NCI-H2107 (cell line): ENCODE results near the gene GPHN.

ENCODE experiments used
- DNase-seq: peaks from one replicate; lab custom pipeline; 2025; lab: John Stamatoyannopoulos, UW

Gene GPHN

GRCh38 chr14:66959437-66960050 lies 451.6 kb downstream of the GPHN start:
- DNase-seq = no peak

GRCh38 chr14:66965831-66966230 lies 457.9 kb downstream of the GPHN start:
- no peak for DNase-seq

- DNase-seq = no peak
Measured at GRCh38 chr14:66972469-66972868, 464.5 kb downstream of the GPHN start.

GRCh38 chr14:66974397-66975025 lies 466.6 kb downstream of the GPHN start:
- DNase-seq = no peak

- no peak for DNase-seq
Measured at GRCh38 chr14:66975251-66975650, 467.3 kb downstream of the GPHN start.

GRCh38 chr14:66979101-66979974 lies 471.4 kb downstream of the GPHN start:
- no peak for DNase-seq

GRCh38 chr14:66982247-66982646 lies 474.3 kb downstream of the GPHN start:
- no peak for DNase-seq

GRCh38 chr14:66992776-66993175 lies 484.8 kb downstream of the GPHN start:
- no peak for DNase-seq

- no peak for DNase-seq
Measured at GRCh38 chr14:66993512-66993911, 485.6 kb downstream of the GPHN start.

GRCh38 chr14:66998013-66998412 lies 490.1 kb downstream of the GPHN start:
- no peak for DNase-seq

GRCh38 chr14:66999978-67000377 lies 492.0 kb downstream of the GPHN start:
- no peak for DNase-seq

GRCh38 chr14:67002994-67003753 lies 495.2 kb downstream of the GPHN start:
- no peak for DNase-seq

- no peak for DNase-seq
Measured at GRCh38 chr14:67004521-67004920, 496.6 kb downstream of the GPHN start.

GRCh38 chr14:67010602-67011001 lies 502.7 kb downstream of the GPHN start:
- DNase-seq = no peak

- DNase-seq = no peak
Measured at GRCh38 chr14:67016856-67017255, 508.9 kb downstream of the GPHN start.

- DNase-seq = no peak
Measured at GRCh38 chr14:67018720-67019119, 510.8 kb downstream of the GPHN start.

GRCh38 chr14:67019796-67020195 lies 511.8 kb downstream of the GPHN start:
- DNase-seq = no peak

- DNase-seq = no peak
Measured at GRCh38 chr14:67031920-67032774, 524.2 kb downstream of the GPHN start.

- no peak for DNase-seq
Measured at GRCh38 chr14:67045440-67045839, 537.5 kb downstream of the GPHN start.

GRCh38 chr14:67050896-67051295 lies 542.9 kb downstream of the GPHN start:
- DNase-seq = no peak

- no peak for DNase-seq
Measured at GRCh38 chr14:67056684-67057083, 548.7 kb downstream of the GPHN start.
